ENCODE measurements around the gene TRABD2B.

The TRABD2B gene

DNA sequence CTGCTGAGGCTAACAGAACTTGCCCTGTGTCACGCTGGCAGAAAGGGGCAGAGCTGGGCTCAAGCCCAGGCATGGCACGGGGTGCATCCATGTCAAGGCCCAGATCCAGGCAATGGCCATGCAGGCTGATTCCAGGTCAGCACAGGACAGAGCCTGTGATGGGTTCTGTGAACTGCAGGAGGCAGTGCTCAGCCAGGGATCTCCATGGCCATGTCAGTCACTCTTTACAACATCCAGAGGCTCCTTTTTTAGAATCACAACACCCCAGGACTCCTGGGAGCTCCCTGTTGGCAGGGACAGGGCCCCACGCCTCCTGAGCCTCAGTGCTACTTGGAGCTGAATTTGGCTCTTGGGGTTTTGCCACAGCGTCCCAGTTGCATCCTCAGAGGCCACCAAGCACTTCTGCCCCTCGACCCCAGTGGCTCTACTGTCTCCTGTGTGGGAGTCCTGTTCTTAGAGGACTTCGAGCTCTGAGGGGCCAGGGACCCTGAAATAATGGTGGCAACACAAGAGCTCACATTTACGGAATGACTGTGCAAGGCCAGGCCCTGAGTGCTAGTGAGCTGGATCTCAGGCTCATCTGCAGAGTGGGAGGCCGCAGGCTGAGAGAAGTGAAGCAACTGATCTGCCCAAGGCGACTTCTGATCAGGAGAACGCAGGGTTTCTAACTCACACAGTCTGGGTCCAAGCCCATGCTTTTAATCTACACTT lies 211.5 kb downstream of the TRABD2B start:
- no peak overlapping the region for H3K18ac ChIP-seq (ENCODE audit: low read depth in 1 of 2, low read length in 2 of 2)
- no peaks in the 10 kb centered on the region for H3K36me3 ChIP-seq (ENCODE audit: control insufficient read depth in 1 of 2, insufficient read depth in 2 of 2, low read depth in 1 of 2, low read length in 2 of 2)
- H3K27ac ChIP-seq (ENCODE audit: low read length, poor library complexity, severe bottlenecking): no peak overlapping the region
- H2BK12ac ChIP-seq (ENCODE audit: low read length in 2 of 2): no peak overlapping the region
- WGBS: 60% methylated on average over 10 of the region's 10 CpGs
- no peak overlapping the region for H3K23ac ChIP-seq (ENCODE audit: low read length in 2 of 2)
- H3K27me3 ChIP-seq (ENCODE audit: control insufficient read depth in 1 of 2, insufficient read depth in 1 of 2, low read length in 2 of 2): peaks cover 0 to 31% of the 10 kb centered on the region in 2 experiments
- no peaks in the 10 kb centered on the region for H3K4me1 ChIP-seq (ENCODE audit: control insufficient read depth, insufficient read depth, low read depth, low read length)
- H3K4me2 ChIP-seq (ENCODE audit: low read length, poor library complexity, severe bottlenecking): no peak overlapping the region
- DNase-seq: no peak
- H3K14ac ChIP-seq (ENCODE audit: low read length in 2 of 2): no peak overlapping the region
- no peak overlapping the region for H2AK5ac ChIP-seq (ENCODE audit: low read length, severe bottlenecking)
- H2BK120ac ChIP-seq (ENCODE audit: low read depth, low read length): no peak overlapping the region
- H3K4ac ChIP-seq (ENCODE audit: low read depth in 1 of 2, low read length in 2 of 2): no peak overlapping the region
- H3K79me1 ChIP-seq (replicated peaks; ENCODE audit: low read length, poor library complexity, severe bottlenecking): no peaks in the 10 kb centered on the region
- H2AFZ ChIP-seq (ENCODE audit: low read depth, low read length): no peak overlapping the region
- no peaks in the 10 kb centered on the region for H3K9me3 ChIP-seq (ENCODE audit: control insufficient read depth, low read length)
- no peak overlapping the region for H3K9ac ChIP-seq (ENCODE audit: low read length)
- H4K91ac ChIP-seq (ENCODE audit: low read length): no peak overlapping the region
- H2BK5ac ChIP-seq (ENCODE audit: low read depth, low read length, poor library complexity, severe bottlenecking): no peak overlapping the region
- no peak overlapping the region for H3K4me3 ChIP-seq (ENCODE audit: insufficient read depth in 1 of 2, low read depth in 1 of 2, low read length in 2 of 2)
- no peak overlapping the region for H4K8ac ChIP-seq (ENCODE audit: low read length)
- H2BK15ac ChIP-seq (ENCODE audit: low read depth, poor library complexity, severe bottlenecking): no peak overlapping the region

DNA sequence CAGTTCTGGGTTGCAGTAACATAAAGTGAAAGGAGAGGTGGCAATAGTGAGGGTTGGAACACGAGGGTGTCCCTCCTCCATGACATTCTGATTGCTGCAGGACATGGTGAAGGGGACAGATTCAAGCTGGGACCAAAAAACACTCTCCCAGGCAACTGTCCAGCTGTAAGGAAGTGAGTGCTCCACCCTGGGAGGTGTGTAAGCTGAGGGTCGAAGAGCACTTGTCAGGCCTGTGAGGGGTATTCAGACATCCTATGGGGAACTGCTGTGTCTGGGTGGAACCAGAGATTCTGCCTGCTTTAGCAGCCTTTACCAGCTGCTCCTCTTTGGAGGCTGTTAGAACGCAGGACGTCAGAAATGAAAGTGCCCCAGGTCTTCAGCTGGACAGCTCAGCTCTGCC lies 212.1 kb downstream of the TRABD2B start:
- no peak overlapping the region for H2AFZ ChIP-seq (ENCODE audit: low read depth, low read length)
- no peak overlapping the region for H3K18ac ChIP-seq (ENCODE audit: low read depth in 1 of 2, low read length in 2 of 2)
- H2BK15ac ChIP-seq (ENCODE audit: low read depth, poor library complexity, severe bottlenecking): no peak overlapping the region
- H3K79me1 ChIP-seq (replicated peaks; ENCODE audit: low read length, poor library complexity, severe bottlenecking): no peaks in the 10 kb centered on the region
- H2BK12ac ChIP-seq (ENCODE audit: low read length in 2 of 2): no peak overlapping the region
- no peak overlapping the region for H4K91ac ChIP-seq (ENCODE audit: low read length)
- no peak overlapping the region for H3K4me3 ChIP-seq (ENCODE audit: insufficient read depth in 1 of 2, low read depth in 1 of 2, low read length in 2 of 2)
- H2AK5ac ChIP-seq (ENCODE audit: low read length, severe bottlenecking): no peak overlapping the region
- no peak overlapping the region for H2BK5ac ChIP-seq (ENCODE audit: low read depth, low read length, poor library complexity, severe bottlenecking)
- H3K27ac ChIP-seq (ENCODE audit: low read length, poor library complexity, severe bottlenecking): no peak overlapping the region
- no peak overlapping the region for H3K9ac ChIP-seq (ENCODE audit: low read length)
- no peak overlapping the region for H3K23ac ChIP-seq (ENCODE audit: low read length in 2 of 2)
- 62% methylated on average over 4 of the region's 4 CpGs for WGBS
- no peak overlapping the region for H3K14ac ChIP-seq (ENCODE audit: low read length in 2 of 2)
- H3K4me2 ChIP-seq (ENCODE audit: low read length, poor library complexity, severe bottlenecking): no peak overlapping the region
- no peak overlapping the region for H3K4ac ChIP-seq (ENCODE audit: low read depth in 1 of 2, low read length in 2 of 2)
- no peak overlapping the region for H4K8ac ChIP-seq (ENCODE audit: low read length)
- no peaks in the 10 kb centered on the region for H3K9me3 ChIP-seq (ENCODE audit: control insufficient read depth, low read length)
- H3K4me1 ChIP-seq (ENCODE audit: control insufficient read depth, insufficient read depth, low read depth, low read length): no peaks in the 10 kb centered on the region
- no peaks in the 10 kb centered on the region for H3K36me3 ChIP-seq (ENCODE audit: control insufficient read depth in 1 of 2, insufficient read depth in 2 of 2, low read depth in 1 of 2, low read length in 2 of 2)
- H2BK120ac ChIP-seq (ENCODE audit: low read depth, low read length): no peak overlapping the region
- no peak for DNase-seq
- H3K27me3 ChIP-seq (ENCODE audit: control insufficient read depth in 1 of 2, insufficient read depth in 1 of 2, low read length in 2 of 2): peaks cover 0 to 31% of the 10 kb centered on the region in 2 experiments

DNA sequence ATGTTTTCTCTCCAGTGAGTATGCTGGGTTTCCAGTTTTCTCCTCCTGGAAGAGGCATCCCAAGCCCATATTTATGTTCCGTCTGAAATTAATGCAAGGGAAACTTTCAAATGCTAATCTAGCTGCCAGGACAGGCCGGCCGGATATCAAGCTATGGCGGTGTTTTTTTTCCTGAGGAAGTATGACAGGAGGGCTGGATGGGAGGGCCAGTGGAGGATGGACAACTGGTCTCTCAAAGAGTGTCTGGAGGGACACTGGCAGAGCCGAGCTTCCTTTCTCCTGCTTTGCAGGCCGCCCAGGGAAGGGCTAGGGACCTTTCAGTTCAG lies 212.7 kb downstream of the TRABD2B start:
- H2BK5ac ChIP-seq (ENCODE audit: low read depth, low read length, poor library complexity, severe bottlenecking): no peak overlapping the region
- H4K91ac ChIP-seq (ENCODE audit: low read length): no peak overlapping the region
- H2AK5ac ChIP-seq (ENCODE audit: low read length, severe bottlenecking): no peak overlapping the region
- no peak overlapping the region for H2BK15ac ChIP-seq (ENCODE audit: low read depth, poor library complexity, severe bottlenecking)
- no peaks in the 10 kb centered on the region for H3K36me3 ChIP-seq (ENCODE audit: control insufficient read depth in 1 of 2, insufficient read depth in 2 of 2, low read depth in 1 of 2, low read length in 2 of 2)
- no peak overlapping the region for H3K4ac ChIP-seq (ENCODE audit: low read depth in 1 of 2, low read length in 2 of 2)
- no peak overlapping the region for H3K14ac ChIP-seq (ENCODE audit: low read length in 2 of 2)
- peaks cover 0 to 31% of the 10 kb centered on the region in 2 experiments for H3K27me3 ChIP-seq (ENCODE audit: control insufficient read depth in 1 of 2, insufficient read depth in 1 of 2, low read length in 2 of 2)
- 74% methylated on average over 6 of the region's 6 CpGs for WGBS
- no peak overlapping the region for H2BK12ac ChIP-seq (ENCODE audit: low read length in 2 of 2)
- H3K4me2 ChIP-seq (ENCODE audit: low read length, poor library complexity, severe bottlenecking): no peak overlapping the region
- H3K18ac ChIP-seq (ENCODE audit: low read depth in 1 of 2, low read length in 2 of 2): no peak overlapping the region
- no peaks in the 10 kb centered on the region for H3K9me3 ChIP-seq (ENCODE audit: control insufficient read depth, low read length)
- no peak overlapping the region for H4K8ac ChIP-seq (ENCODE audit: low read length)
- H3K79me1 ChIP-seq (replicated peaks; ENCODE audit: low read length, poor library complexity, severe bottlenecking): no peaks in the 10 kb centered on the region
- H3K4me1 ChIP-seq (ENCODE audit: control insufficient read depth, insufficient read depth, low read depth, low read length): peaks cover 1% of the 10 kb centered on the region
- DNase-seq: no peak
- H3K4me3 ChIP-seq (ENCODE audit: insufficient read depth in 1 of 2, low read depth in 1 of 2, low read length in 2 of 2): no peak overlapping the region
- H2BK120ac ChIP-seq (ENCODE audit: low read depth, low read length): no peak overlapping the region
- no peak overlapping the region for H3K23ac ChIP-seq (ENCODE audit: low read length in 2 of 2)
- H2AFZ ChIP-seq (ENCODE audit: low read depth, low read length): no peak overlapping the region
- H3K27ac ChIP-seq (ENCODE audit: low read length, poor library complexity, severe bottlenecking): no peak overlapping the region
- no peak overlapping the region for H3K9ac ChIP-seq (ENCODE audit: low read length)

DNA sequence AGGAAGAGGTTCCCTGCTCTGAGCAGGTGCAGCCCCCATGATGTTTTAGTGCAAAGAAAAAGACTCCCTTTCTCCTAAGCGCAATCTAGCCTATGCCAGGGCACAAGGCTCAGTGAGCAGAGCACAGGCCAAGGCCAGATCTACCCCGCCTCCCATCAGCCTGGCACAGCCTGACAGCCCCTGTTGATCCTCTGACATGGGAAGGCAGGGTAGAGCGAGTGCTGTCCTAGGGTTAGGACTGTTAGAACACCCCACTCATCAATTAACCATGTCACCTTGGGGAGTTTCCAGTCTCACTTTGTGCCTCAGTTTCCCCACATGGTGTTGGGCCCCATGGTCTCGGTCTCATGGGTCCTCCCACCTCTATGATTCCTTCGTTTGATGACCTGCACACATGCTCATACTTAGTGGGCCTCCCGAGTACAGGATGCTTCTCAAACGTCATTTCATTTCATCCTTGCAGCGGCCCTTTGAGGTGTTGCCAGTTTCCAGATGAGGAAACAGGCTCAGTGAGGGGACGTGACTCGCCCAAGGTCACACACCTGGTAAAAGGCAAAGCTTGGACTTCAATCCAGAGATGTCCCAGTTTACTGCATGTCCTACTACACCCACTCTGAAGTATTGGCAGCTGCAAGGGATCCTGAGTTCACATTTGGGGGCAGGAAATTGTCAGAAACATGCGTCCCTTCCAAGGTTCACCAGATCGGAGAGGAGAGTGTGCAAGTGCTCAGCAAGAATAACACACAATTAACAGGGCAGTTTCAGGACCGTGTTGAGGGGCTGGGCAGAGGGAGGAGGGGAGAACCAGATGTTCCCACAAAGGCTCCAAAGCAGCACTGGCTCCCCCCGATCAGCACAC lies 213.3 kb downstream of the TRABD2B start:
- no peak overlapping the region for H3K18ac ChIP-seq (ENCODE audit: low read depth in 1 of 2, low read length in 2 of 2)
- WGBS: 60% methylated on average over 14 of the region's 14 CpGs

More for the DNA sequence above, 213.3 kb downstream of the TRABD2B start:
- DNase-seq: no peak
- Histone ChIP-seq H3K79me1 (replicated peaks; ENCODE audit: low read length, poor library complexity, severe bottlenecking) (no peaks in the 10 kb centered on the region), H3K4me3 (ENCODE audit: insufficient read depth in 1 of 2, low read depth in 1 of 2, low read length in 2 of 2) (no peak overlapping the region), H3K36me3 (ENCODE audit: control insufficient read depth in 1 of 2, insufficient read depth in 2 of 2, low read depth in 1 of 2, low read length in 2 of 2) (no peaks in the 10 kb centered on the region), H2BK15ac (ENCODE audit: low read depth, poor library complexity, severe bottlenecking) (no peak overlapping the region), H3K27ac (ENCODE audit: low read length, poor library complexity, severe bottlenecking) (no peak overlapping the region), H2AK5ac (ENCODE audit: low read length, severe bottlenecking) (no peak overlapping the region), H3K9ac (ENCODE audit: low read length) (no peak overlapping the region), H2BK5ac (ENCODE audit: low read depth, low read length, poor library complexity, severe bottlenecking) (no peak overlapping the region), H2BK120ac (ENCODE audit: low read depth, low read length) (no peak overlapping the region), H3K4me1 (ENCODE audit: control insufficient read depth, insufficient read depth, low read depth, low read length) (peaks cover 1% of the 10 kb centered on the region), H4K8ac (ENCODE audit: low read length) (no peak overlapping the region), H4K91ac (ENCODE audit: low read length) (no peak overlapping the region), H2AFZ (ENCODE audit: low read depth, low read length) (no peak overlapping the region), H3K4me2 (ENCODE audit: low read length, poor library complexity, severe bottlenecking) (no peak overlapping the region), H3K27me3 (ENCODE audit: control insufficient read depth in 1 of 2, insufficient read depth in 1 of 2, low read length in 2 of 2) (peaks cover 0 to 33% of the 10 kb centered on the region in 2 experiments), H3K14ac (ENCODE audit: low read length in 2 of 2) (no peak overlapping the region), H2BK12ac (ENCODE audit: low read length in 2 of 2) (no peak overlapping the region), H3K4ac (ENCODE audit: low read depth in 1 of 2, low read length in 2 of 2) (no peak overlapping the region), H3K9me3 (ENCODE audit: control insufficient read depth, low read length) (no peaks in the 10 kb centered on the region), H3K23ac (ENCODE audit: low read length in 2 of 2) (no peak overlapping the region)
